Panc1 (cell line): ENCODE results near the gene IL13RA1. TPM values are rescaled to one million over a fixed set of nuclear protein-coding genes. Genes with fewer than 3 reads are reported as not detected.
"Not testable (repeated sequence)": the region's sequence is repeated elsewhere in the genome, so short reads cannot be mapped to it uniquely, and the experiment has no call there.

Experiments used
- ATAC-seq: fragments of 200-7000 bp; cut with Tn5 transposase; 2 replicates; pipeline ENCODE4 v1.9.1; 2020; ENCODE audit warnings: mild to moderate bottlenecking, moderate library complexity
- BruUV-seq: library from RNA; stranded (reverse); fragments of 400-500 nt; replicated peaks from 2 replicates; lab custom pipeline; 2021; lab: Mats Ljungman, UMichigan
- CTCF ChIA-PET: fragments of 300-600 bp; sonication (Branson Sonifier 250); formaldehyde crosslinking; loops from one replicate; lab custom pipeline; 2022; ENCODE audit warnings: antibody characterized with exemption; lab: Charles Lee
- POLR2A ChIA-PET: fragments of 300-600 bp; sonication (Branson Sonifier 250); formaldehyde crosslinking; loops from one replicate; lab custom pipeline; 2022; ENCODE audit warnings: antibody characterized with exemption; lab: Charles Lee
- DNase-seq: peaks from one replicate; pipeline ENCODE4 v3.0.0-alpha.2; 2010; ENCODE audit warnings: low read depth, low spot score
- H3K27ac ChIP-seq: 2 replicates; pipeline ENCODE4 v1.5.1; 2011; ENCODE audit warnings: mild to moderate bottlenecking, low read length, inconsistent platforms
- H3K27me3 ChIP-seq: fragments of 200-500 bp; sonication (Bioruptor generic); 2 replicates; pipeline ENCODE4 v1.6.0; 2014; ENCODE audit warnings: low read length, inconsistent platforms; ENCODE audit not compliant: control insufficient read depth, insufficient read depth
- H3K36me3 ChIP-seq: fragments of 200-500 bp; sonication (Bioruptor generic); 2 replicates; pipeline ENCODE4 v1.5.1; 2014; ENCODE audit warnings: inconsistent platforms, mild to moderate bottlenecking, low read length, moderate library complexity; ENCODE audit not compliant: control insufficient read depth, insufficient read depth
- H3K4me1 ChIP-seq: 2 replicates; pipeline ENCODE4 v1.5.1; 2011; ENCODE audit warnings: inconsistent platforms, mild to moderate bottlenecking, low read length, moderate library complexity; ENCODE audit not compliant: control insufficient read depth, insufficient read depth
- H3K4me3 ChIP-seq, 2 experiments: 2 replicates each; pipeline ENCODE4 v1.5.1; 2011 to 2012; ENCODE audit warnings: low read depth in 2 of 2, low read length in 2 of 2, mild to moderate bottlenecking in 2 of 2, inconsistent platforms in 1 of 2, moderate library complexity in 1 of 2
- H3K9me3 ChIP-seq: fragments of 200-500 bp; sonication (Bioruptor generic); 2 replicates; pipeline ENCODE4 v1.5.1; 2014; ENCODE audit warnings: low read depth, mild to moderate bottlenecking, inconsistent platforms, low read length, moderate library complexity; ENCODE audit not compliant: control insufficient read depth, insufficient read depth
- POLR2AphosphoS5 ChIP-seq: IDR thresholded peaks from 2 replicates; pipeline ENCODE4 v1.6.1; 2012; ENCODE audit warnings: mild to moderate bottlenecking, low read depth, low read length, moderate library complexity
- in situ Hi-C: cut with HindIII; loops from 2 replicates; pipeline ENCODE4 v1.10.0; 2016; ENCODE audit warnings: low sequenced_read_pairs, low pct_unique_long_range_greater_than_20kb
- intact Hi-C: fragments of 100-400 bp; cut with micrococcal nuclease; formaldehyde crosslinking; loops from one replicate; pipeline ENCODE4 v1.10.0; 2022; ENCODE audit not compliant: unreplicated experiment
- total RNA-seq: library from RNA; stranded (reverse); gene quantifications from one replicate; pipeline ENCODE4 v1.2.1, GENCODE V29; 2021; ENCODE audit not compliant: unreplicated experiment
- TF ChIP-seq, protein P1 (sequence below): fragments of 450-650 bp; IDR thresholded peaks from 2 replicates; pipeline ENCODE4 v1.5.1; 2017; ENCODE audit warnings: mild to moderate bottlenecking
- TF ChIP-seq, protein P2 (sequence below), 2 experiments: IDR thresholded peaks; 2 replicates each; pipeline ENCODE4 v1.6.1; 2011 to 2012; ENCODE audit warnings: low read depth in 2 of 2, control low read depth in 1 of 2, low read length in 1 of 2, mild to moderate bottlenecking in 1 of 2, moderate library complexity in 1 of 2; ENCODE audit not compliant: insufficient read depth in 1 of 2

Gene IL13RA1
- total RNA-seq, 1 experiment from 2014 or later = 191 TPM

DNA sequence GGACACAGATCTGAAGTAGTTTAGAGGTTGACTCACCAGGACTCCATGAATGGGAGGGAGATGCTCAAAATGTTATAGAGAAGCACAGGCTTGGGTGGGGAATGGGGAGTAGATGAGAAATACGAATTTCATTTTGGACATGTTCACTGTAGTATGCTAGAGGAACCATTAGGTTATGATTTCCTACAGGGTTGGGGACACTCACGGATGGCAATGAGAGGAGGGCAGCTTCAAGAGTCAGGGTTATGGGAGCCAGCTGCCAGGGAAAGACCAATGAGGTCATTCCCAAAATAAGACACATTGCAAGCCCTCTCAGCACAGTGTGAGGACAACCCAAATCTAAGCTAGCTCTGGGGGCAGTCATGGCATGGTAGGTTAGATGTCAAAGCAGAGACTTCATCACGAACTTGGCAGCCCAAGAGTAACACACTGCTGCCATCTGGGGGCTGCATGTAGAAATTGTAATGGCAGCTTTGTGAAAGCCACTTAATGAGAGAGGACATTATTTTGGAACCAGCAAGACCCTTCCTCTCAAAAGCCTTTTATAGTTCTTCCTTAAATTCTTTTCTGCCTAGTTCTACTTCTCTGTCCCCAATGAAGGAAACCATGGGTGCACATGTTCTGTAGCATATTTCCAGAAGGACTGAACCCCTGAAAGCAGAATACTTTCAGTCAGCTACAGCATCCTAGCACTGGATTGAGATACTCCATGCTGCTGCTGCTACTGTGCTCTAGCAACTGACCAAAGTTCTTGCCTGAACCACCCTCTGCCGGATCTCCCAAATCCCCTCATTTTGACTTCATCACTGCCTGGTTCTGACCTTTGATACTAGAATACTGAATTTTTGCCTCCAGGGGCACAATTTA lies 80.0 kb downstream of the IL13RA1 start:
- POLR2A ChIA-PET = no interaction called here
- Histone ChIP-seq H3K36me3 (no peaks in the 10 kb centered on the region), H3K27ac (no peak overlapping the region), H3K4me1 (no peaks in the 10 kb centered on the region), H3K4me3 (no peak overlapping the region), H3K27me3 (no peaks in the 10 kb centered on the region), H3K9me3 (no peaks in the 10 kb centered on the region)
- CTCF ChIA-PET = interaction anchor here (0.5 to 1.0 kb wide), 4 partner anchors 12 to 203 kb away, joined by 3 to 6 read pairs (median 3); no protein-coding TSS in a partner anchor
- BruUV-seq = no TSS peak
- in situ Hi-C loops (no loop called here), intact Hi-C loops (loop anchor here (1.0 to 10.0 kb wide), 3 partner anchors 169 to 353 kb away; no protein-coding TSS in a partner anchor)
- ATAC-seq = peak; percentile 90
- TF ChIP-seq, protein P1, sequence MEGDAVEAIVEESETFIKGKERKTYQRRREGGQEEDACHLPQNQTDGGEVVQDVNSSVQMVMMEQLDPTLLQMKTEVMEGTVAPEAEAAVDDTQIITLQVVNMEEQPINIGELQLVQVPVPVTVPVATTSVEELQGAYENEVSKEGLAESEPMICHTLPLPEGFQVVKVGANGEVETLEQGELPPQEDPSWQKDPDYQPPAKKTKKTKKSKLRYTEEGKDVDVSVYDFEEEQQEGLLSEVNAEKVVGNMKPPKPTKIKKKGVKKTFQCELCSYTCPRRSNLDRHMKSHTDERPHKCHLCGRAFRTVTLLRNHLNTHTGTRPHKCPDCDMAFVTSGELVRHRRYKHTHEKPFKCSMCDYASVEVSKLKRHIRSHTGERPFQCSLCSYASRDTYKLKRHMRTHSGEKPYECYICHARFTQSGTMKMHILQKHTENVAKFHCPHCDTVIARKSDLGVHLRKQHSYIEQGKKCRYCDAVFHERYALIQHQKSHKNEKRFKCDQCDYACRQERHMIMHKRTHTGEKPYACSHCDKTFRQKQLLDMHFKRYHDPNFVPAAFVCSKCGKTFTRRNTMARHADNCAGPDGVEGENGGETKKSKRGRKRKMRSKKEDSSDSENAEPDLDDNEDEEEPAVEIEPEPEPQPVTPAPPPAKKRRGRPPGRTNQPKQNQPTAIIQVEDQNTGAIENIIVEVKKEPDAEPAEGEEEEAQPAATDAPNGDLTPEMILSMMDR = peak; percentile 79
- TF ChIP-seq, protein P2, sequence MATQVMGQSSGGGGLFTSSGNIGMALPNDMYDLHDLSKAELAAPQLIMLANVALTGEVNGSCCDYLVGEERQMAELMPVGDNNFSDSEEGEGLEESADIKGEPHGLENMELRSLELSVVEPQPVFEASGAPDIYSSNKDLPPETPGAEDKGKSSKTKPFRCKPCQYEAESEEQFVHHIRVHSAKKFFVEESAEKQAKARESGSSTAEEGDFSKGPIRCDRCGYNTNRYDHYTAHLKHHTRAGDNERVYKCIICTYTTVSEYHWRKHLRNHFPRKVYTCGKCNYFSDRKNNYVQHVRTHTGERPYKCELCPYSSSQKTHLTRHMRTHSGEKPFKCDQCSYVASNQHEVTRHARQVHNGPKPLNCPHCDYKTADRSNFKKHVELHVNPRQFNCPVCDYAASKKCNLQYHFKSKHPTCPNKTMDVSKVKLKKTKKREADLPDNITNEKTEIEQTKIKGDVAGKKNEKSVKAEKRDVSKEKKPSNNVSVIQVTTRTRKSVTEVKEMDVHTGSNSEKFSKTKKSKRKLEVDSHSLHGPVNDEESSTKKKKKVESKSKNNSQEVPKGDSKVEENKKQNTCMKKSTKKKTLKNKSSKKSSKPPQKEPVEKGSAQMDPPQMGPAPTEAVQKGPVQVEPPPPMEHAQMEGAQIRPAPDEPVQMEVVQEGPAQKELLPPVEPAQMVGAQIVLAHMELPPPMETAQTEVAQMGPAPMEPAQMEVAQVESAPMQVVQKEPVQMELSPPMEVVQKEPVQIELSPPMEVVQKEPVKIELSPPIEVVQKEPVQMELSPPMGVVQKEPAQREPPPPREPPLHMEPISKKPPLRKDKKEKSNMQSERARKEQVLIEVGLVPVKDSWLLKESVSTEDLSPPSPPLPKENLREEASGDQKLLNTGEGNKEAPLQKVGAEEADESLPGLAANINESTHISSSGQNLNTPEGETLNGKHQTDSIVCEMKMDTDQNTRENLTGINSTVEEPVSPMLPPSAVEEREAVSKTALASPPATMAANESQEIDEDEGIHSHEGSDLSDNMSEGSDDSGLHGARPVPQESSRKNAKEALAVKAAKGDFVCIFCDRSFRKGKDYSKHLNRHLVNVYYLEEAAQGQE (IDR thresholded peaks at IDR 0.05; ENCODE audit: insufficient read depth in 1 of 2, low read depth in 2 of 2, low read length in 1 of 2) = no peak
- no peak for TF ChIP-seq POLR2AphosphoS5
- DNase-seq = peak; percentile 24

- H3K4me3 ChIP-seq, ATAC-seq, H3K9me3 ChIP-seq, CTCF ChIA-PET, in situ Hi-C loops, BruUV-seq, H3K36me3 ChIP-seq, H3K27ac ChIP-seq, POLR2A ChIA-PET, intact Hi-C loops, H3K4me1 ChIP-seq, H3K27me3 ChIP-seq, DNase-seq: not testable (repeated sequence)
Measured at GRCh38 chrX:118817257-118817656, 89.9 kb downstream of the IL13RA1 start.
